Measurements from ENCODE around the gene GPR155. TPM values are rescaled to one million over a fixed set of nuclear protein-coding genes. Genes with fewer than 3 reads are reported as not detected.

GPR155 gene
- total RNA-seq, 1 experiment from 2014 or later, result 0.79 TPM

DNA sequence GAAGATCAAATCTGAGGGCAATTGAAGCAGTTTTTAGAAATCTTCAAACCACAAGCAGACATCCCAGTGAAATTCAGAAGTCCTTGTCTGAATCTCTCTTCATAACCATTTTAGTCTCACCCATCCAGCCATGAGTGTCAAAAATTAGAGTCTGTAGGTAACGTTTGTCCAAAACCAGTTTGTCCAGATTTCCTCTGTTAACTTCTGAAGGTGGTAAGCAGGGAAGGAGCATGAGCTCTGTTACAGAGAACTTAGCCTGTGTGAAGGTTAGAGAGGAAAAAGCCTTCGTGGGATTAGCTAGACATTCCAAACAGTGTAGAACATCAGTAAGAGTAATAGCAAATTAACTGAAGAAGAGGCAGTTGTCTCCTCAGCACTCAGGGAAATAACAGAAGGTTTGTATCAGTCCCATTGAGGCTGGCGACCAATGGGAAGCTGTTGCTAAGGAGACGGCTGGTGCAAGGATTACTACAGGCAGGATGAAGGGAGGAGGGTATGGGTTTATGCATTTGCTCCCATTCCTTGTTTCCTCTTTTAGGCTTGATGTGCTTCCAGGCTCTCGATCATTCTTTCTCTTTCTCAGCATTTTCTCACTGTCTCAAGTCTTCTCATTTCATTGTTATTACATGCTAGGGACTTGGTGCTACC, 8.7 kb upstream of the GPR155 start:
- Histone ChIP-seq H3K27ac (no peak overlapping the region), H4K20me1 (ENCODE audit: insufficient read depth) (no peaks in the 10 kb centered on the region), H3K79me2 (ENCODE audit: low read depth) (no peaks in the 10 kb centered on the region), H3K27me3 (ENCODE audit: insufficient read depth, low read depth) (no peaks in the 10 kb centered on the region), H2AFZ (no peak overlapping the region; the same call in 1 of the 2 replicates), H3K4me1 (replicated peaks; ENCODE audit: insufficient read depth) (no peaks in the 10 kb centered on the region), H3K36me3 (ENCODE audit: low read depth) (no peaks in the 10 kb centered on the region), H3K9me3 (ENCODE audit: insufficient read depth, low read depth) (0 out of 2 replicates have a peak, but pooled peaks cover 2% of the 10 kb centered on the region), H3K4me3 (no peak overlapping the region), H3F3A (ENCODE audit: insufficient read depth, low read depth) (no peaks in the 10 kb centered on the region), H3K4me2 (no peak overlapping the region), H3K9me2 (ENCODE audit: insufficient read depth) (no peaks in the 10 kb centered on the region)
- ChIA-PET CTCF (no interaction called here), POLR2A (ENCODE audit: unreplicated experiment) (interaction anchor here (0.7 kb wide), 1 partner anchor 53 kb away, joined by 5 read pairs; no protein-coding TSS in a partner anchor)
- no TSS peak for BruUV-seq (replicated peaks)
- intact Hi-C loops (cut with micrococcal nuclease; ENCODE audit: unreplicated experiment), result no loop called here
- peak in 1 of 2 experiments; percentile 51 for DNase-seq
- TF ChIP-seq, protein P1, sequence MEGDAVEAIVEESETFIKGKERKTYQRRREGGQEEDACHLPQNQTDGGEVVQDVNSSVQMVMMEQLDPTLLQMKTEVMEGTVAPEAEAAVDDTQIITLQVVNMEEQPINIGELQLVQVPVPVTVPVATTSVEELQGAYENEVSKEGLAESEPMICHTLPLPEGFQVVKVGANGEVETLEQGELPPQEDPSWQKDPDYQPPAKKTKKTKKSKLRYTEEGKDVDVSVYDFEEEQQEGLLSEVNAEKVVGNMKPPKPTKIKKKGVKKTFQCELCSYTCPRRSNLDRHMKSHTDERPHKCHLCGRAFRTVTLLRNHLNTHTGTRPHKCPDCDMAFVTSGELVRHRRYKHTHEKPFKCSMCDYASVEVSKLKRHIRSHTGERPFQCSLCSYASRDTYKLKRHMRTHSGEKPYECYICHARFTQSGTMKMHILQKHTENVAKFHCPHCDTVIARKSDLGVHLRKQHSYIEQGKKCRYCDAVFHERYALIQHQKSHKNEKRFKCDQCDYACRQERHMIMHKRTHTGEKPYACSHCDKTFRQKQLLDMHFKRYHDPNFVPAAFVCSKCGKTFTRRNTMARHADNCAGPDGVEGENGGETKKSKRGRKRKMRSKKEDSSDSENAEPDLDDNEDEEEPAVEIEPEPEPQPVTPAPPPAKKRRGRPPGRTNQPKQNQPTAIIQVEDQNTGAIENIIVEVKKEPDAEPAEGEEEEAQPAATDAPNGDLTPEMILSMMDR (conservative IDR thresholded peaks at IDR 0.05), result no peak
- TF ChIP-seq EZH2 (IDR thresholded peaks at IDR 0.05; ENCODE audit: low read depth), result no peak

DNA sequence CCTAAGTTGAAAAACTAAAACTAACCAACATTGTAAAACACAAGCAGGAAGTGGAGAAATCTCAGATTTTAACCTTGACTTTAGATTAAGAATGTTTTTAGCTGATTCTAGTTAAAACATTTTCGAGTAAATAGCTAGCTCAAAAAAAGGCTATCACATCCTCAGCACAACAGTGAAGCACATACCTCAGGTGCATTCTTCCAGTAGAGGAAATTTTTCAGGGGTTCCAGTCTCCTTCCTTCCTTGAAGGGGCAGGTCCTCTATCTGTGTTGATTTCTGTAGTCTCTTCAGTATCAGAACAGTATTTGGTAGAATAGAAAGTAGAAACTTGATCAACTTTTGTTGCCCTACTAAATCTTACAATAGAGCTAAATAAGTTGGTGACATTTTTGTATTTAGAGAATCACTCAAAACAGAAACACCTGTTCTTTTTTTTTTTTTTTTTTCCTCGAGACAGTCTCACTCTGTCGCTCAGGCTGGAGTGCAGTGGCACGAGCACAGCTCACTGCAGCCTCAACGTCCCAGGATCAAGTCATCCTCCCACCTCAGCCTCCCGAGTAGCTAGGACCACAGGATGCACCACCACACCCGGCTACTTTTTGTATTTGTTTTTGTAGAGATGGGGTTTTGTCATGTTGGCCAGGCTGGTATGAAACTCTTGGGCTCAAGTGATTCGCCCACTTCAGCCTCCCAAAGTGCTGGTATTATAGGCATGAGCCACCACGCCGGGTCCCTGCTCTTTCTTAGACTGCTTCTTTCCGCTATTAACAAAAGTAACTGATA, 6.9 kb upstream of the GPR155 start:
- no peak overlapping the region for H3K27ac ChIP-seq
- no peak overlapping the region for H3K4me3 ChIP-seq
- peak overlapping the region; percentile 45 for H2AFZ ChIP-seq
- H3K4me1 ChIP-seq (replicated peaks; ENCODE audit: insufficient read depth), result no peaks in the 10 kb centered on the region
- no peak for DNase-seq
- H4K20me1 ChIP-seq (ENCODE audit: insufficient read depth), result no peaks in the 10 kb centered on the region
- POLR2A ChIA-PET (ENCODE audit: unreplicated experiment), result no interaction called here
- intact Hi-C loops (cut with micrococcal nuclease; ENCODE audit: unreplicated experiment), result no loop called here
- no peaks in the 10 kb centered on the region for H3F3A ChIP-seq (ENCODE audit: insufficient read depth, low read depth)
- no peaks in the 10 kb centered on the region for H3K27me3 ChIP-seq (ENCODE audit: insufficient read depth, low read depth)
- H3K9me2 ChIP-seq (ENCODE audit: insufficient read depth), result no peaks in the 10 kb centered on the region
- H3K9me3 ChIP-seq (ENCODE audit: insufficient read depth, low read depth), result no peaks in the 10 kb centered on the region
- CTCF ChIA-PET, result interaction anchor here (0.6 kb wide), 2 partner anchors 47 to 120 kb away, joined by 3 to 4 read pairs; no protein-coding TSS in a partner anchor
- TF ChIP-seq, protein P1 (conservative IDR thresholded peaks at IDR 0.05), result no peak
- no peak for TF ChIP-seq EZH2 (IDR thresholded peaks at IDR 0.05; ENCODE audit: low read depth)
- H3K4me2 ChIP-seq, result no peak overlapping the region
- no peaks in the 10 kb centered on the region for H3K36me3 ChIP-seq (ENCODE audit: low read depth)
- no TSS peak for BruUV-seq (replicated peaks)
- H3K79me2 ChIP-seq (ENCODE audit: low read depth), result no peaks in the 10 kb centered on the region

DNA sequence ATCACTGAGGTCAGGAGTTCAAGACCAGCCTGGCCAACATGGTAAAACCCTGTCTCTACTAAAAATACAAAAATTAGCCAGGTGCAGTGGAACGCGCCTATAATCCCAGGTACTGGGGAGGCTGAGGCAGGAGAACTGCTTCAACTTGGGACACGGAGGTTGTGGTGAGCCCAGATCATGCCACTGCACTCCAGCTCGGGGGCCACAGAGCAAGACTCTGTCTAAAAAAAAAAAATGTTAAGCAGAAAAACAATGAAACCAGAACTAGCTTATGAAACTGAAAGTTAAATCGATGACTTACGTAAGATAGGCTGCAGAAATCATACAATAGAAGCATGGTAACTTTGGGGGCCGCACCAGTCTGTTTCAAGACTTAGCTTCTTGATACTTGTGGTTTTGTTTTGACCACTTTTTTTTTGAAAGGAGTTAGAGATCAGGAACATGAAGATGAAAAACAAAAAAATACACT, 6.2 kb upstream of the GPR155 start:
- H3K4me1 ChIP-seq (replicated peaks; ENCODE audit: insufficient read depth), result no peaks in the 10 kb centered on the region
- CTCF ChIA-PET, result interaction anchor here (0.6 kb wide), 2 partner anchors 47 to 119 kb away, joined by 3 to 4 read pairs; no protein-coding TSS in a partner anchor

More for the DNA sequence above, 6.2 kb upstream of the GPR155 start:
- H3K79me2 ChIP-seq (ENCODE audit: low read depth), result no peaks in the 10 kb centered on the region
- no TSS peak for BruUV-seq (replicated peaks)
- H3K27ac ChIP-seq, result no peak overlapping the region
- H3K36me3 ChIP-seq (ENCODE audit: low read depth), result no peaks in the 10 kb centered on the region
- H3K9me2 ChIP-seq (ENCODE audit: insufficient read depth), result no peaks in the 10 kb centered on the region
- no peak overlapping the region for H3K4me3 ChIP-seq
- H3K27me3 ChIP-seq (ENCODE audit: insufficient read depth, low read depth), result no peaks in the 10 kb centered on the region
- H3K9me3 ChIP-seq (ENCODE audit: insufficient read depth, low read depth), result no peaks in the 10 kb centered on the region; the same call in 1 of the 2 replicates
- H2AFZ ChIP-seq, result no peak overlapping the region; the same call in 1 of the 2 replicates
- no peaks in the 10 kb centered on the region for H4K20me1 ChIP-seq (ENCODE audit: insufficient read depth)
- H3F3A ChIP-seq (ENCODE audit: insufficient read depth, low read depth), result no peaks in the 10 kb centered on the region
- no peak overlapping the region for H3K4me2 ChIP-seq
- TF ChIP-seq, protein P1 (conservative IDR thresholded peaks at IDR 0.05), result no peak
- TF ChIP-seq EZH2 (IDR thresholded peaks at IDR 0.05; ENCODE audit: low read depth), result no peak
- intact Hi-C loops (cut with micrococcal nuclease; ENCODE audit: unreplicated experiment), result no loop called here
- POLR2A ChIA-PET (ENCODE audit: unreplicated experiment), result no interaction called here
- DNase-seq, result no peak

Measured in PC-9 (cell line).